Thoracic aorta (tissue), 2 donors: ENCODE results near the gene LIPM. TPM values are rescaled to one million over a fixed set of nuclear protein-coding genes. Genes with fewer than 3 reads are reported as not detected.

Source experiments
- ATAC-seq: fragments of 150-250 bp; one replicate; pipeline ENCODE4 v1.8.0; 2017; ENCODE audit warnings: low read depth; ENCODE audit not compliant: insufficient number of reproducible peaks, low FRiP score
- DNase-seq: peaks from one replicate; pipeline ENCODE4 v3.0.0-alpha.2; 2020; ENCODE audit warnings: low spot score
- H3K27ac ChIP-seq, 2 donors: fragments of 200-600 bp; sonication (generic); 1 replicate in 1 of 2; 2 replicates in 1 of 2; pipeline ENCODE4 v1.5.1; 2016; ENCODE audit warnings: mild to moderate bottlenecking in 2 of 2, moderate library complexity in 2 of 2
- H3K27me3 ChIP-seq: fragments of 200-600 bp; sonication (generic); replicated peaks from 2 replicates; pipeline ENCODE4 v1.6.0; 2016; ENCODE audit warnings: mild to moderate bottlenecking; ENCODE audit not compliant: insufficient read depth
- H3K36me3 ChIP-seq: fragments of 200-600 bp; sonication (generic); one replicate; pipeline ENCODE4 v1.5.1; 2016
- H3K4me1 ChIP-seq, 2 donors: fragments of 200-600 bp; sonication (generic); 1 replicate in 1 of 2; 2 replicates in 1 of 2; pipeline versions ENCODE4 v1.5.1 to v1.6.0; 2016; ENCODE audit warnings: low read depth in 2 of 2, mild to moderate bottlenecking in 1 of 2; ENCODE audit not compliant: control insufficient read depth in 1 of 2
- H3K4me3 ChIP-seq: fragments of 200-600 bp; sonication (generic); 2 replicates; pipeline ENCODE4 v1.5.1; 2016; ENCODE audit warnings: mild to moderate bottlenecking
- H3K9me3 ChIP-seq: fragments of 200-600 bp; sonication (generic); 2 replicates; pipeline ENCODE4 v1.5.1; 2016
- total RNA-seq, 2 donors: library from RNA; depleted of rRNA; stranded (reverse); fragments of >200 nt; gene quantifications; one replicate each; pipeline versions ENCODE4 v1.1.0 to v1.2.3, GENCODE V29; 2016
- TF ChIP-seq, protein P1 (sequence below): fragments of 200-600 bp; sonication (generic); IDR thresholded peaks from one replicate; pipeline ENCODE4 v1.5.1; 2019; ENCODE audit warnings: antibody characterized with exemption

Gene LIPM
- total RNA-seq, 2 donors from 2014 or later: not detected

DNA sequence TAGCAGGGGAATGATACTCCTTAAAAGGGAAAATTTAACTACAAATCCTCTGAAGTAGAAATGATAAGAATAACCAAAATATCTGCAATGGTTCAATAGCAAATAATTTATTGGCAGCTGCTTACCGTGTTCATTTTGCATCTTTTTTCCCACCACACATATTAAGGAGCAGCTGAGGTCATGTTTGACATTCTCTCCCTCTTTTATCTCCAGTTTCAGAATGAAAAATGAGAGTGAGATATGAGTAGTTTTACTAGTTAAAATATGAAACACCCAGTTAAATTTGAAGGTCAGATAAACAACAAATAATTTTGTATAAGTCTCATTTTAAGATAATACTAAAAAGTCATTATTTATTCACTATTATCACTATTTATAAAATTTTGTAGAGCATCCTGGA, 39.6 kb upstream of the LIPM start:
- no peaks in the 10 kb centered on the region for H3K27me3 ChIP-seq
- H3K27ac ChIP-seq: no peak overlapping the region
- H3K4me1 ChIP-seq: no peaks in the 10 kb centered on the region
- H3K36me3 ChIP-seq: no peaks in the 10 kb centered on the region
- no peak for ATAC-seq
- no peaks in the 10 kb centered on the region for H3K9me3 ChIP-seq
- no peak for DNase-seq
- TF ChIP-seq, protein P1, sequence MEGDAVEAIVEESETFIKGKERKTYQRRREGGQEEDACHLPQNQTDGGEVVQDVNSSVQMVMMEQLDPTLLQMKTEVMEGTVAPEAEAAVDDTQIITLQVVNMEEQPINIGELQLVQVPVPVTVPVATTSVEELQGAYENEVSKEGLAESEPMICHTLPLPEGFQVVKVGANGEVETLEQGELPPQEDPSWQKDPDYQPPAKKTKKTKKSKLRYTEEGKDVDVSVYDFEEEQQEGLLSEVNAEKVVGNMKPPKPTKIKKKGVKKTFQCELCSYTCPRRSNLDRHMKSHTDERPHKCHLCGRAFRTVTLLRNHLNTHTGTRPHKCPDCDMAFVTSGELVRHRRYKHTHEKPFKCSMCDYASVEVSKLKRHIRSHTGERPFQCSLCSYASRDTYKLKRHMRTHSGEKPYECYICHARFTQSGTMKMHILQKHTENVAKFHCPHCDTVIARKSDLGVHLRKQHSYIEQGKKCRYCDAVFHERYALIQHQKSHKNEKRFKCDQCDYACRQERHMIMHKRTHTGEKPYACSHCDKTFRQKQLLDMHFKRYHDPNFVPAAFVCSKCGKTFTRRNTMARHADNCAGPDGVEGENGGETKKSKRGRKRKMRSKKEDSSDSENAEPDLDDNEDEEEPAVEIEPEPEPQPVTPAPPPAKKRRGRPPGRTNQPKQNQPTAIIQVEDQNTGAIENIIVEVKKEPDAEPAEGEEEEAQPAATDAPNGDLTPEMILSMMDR: no peak
- no peak overlapping the region for H3K4me3 ChIP-seq

- no peaks in the 10 kb centered on the region for H3K27me3 ChIP-seq
- no peak for ATAC-seq
- no peak for DNase-seq
- H3K4me3 ChIP-seq: no peak overlapping the region
- no peak overlapping the region for H3K27ac ChIP-seq
- H3K4me1 ChIP-seq: no peaks in the 10 kb centered on the region
- TF ChIP-seq, protein P1: no peak
- H3K9me3 ChIP-seq: no peaks in the 10 kb centered on the region
- H3K36me3 ChIP-seq: no peaks in the 10 kb centered on the region
These were observed 39.1 kb upstream of the LIPM start for GRCh38 chr10:88763441-88763840.

DNA sequence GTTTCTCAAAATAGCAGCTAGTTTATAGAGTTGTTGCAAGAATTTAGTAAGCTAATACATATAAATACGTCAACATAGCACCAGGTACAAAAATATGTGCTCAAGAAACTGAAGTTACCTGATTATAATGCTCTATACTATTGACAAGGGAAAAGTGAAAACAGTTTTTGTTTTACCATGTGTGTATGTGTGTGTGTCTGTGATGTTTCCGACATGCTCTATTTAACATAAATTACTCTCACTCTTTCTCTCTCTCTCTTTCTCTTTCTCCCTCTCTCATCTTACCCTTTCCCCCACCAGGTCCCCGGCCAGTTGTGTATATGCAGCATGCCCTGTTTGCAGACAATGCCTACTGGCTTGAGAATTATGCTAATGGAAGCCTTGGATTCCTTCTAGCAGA, 38.4 kb upstream of the LIPM start:
- DNase-seq (no peak), ATAC-seq (no peak)
- Histone ChIP-seq H3K27ac (no peak overlapping the region), H3K36me3 (no peaks in the 10 kb centered on the region), H3K27me3 (no peaks in the 10 kb centered on the region), H3K9me3 (no peaks in the 10 kb centered on the region), H3K4me3 (no peak overlapping the region), H3K4me1 (no peaks in the 10 kb centered on the region)
- TF ChIP-seq, protein P1: no peak

DNA sequence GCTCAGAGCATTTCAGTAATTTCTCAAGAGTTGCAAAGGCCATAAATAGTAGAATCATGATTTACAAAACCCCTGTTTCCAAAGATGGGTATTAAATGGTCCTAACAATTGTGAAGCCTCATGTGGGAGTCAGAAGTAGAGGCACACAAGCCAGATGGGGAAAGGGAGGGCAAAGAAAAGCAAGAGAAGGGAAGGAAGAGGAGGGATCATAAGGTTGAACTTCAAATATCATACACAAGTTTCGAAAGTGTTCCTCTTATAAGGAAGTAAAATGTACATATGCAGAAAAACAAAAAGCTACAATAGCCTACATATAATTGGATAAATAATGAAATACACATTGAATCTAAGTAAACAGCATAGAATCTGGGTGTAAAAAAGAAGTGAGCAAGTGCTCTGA, 36.7 kb upstream of the LIPM start:
- Histone ChIP-seq H3K9me3 (no peaks in the 10 kb centered on the region), H3K4me3 (no peak overlapping the region), H3K27ac (no peak overlapping the region), H3K4me1 (no peaks in the 10 kb centered on the region), H3K36me3 (no peaks in the 10 kb centered on the region), H3K27me3 (no peaks in the 10 kb centered on the region)
- ATAC-seq (no peak), DNase-seq (no peak)
- TF ChIP-seq, protein P1: no peak

- TF ChIP-seq, protein P1: no peak
- no peaks in the 10 kb centered on the region for H3K9me3 ChIP-seq
- no peaks in the 10 kb centered on the region for H3K27me3 ChIP-seq
- H3K4me1 ChIP-seq: no peaks in the 10 kb centered on the region
- no peaks in the 10 kb centered on the region for H3K36me3 ChIP-seq
- ATAC-seq (no peak), DNase-seq (no peak)
- no peak overlapping the region for H3K4me3 ChIP-seq
- no peak overlapping the region for H3K27ac ChIP-seq
These were observed 33.1 kb upstream of the LIPM start for GRCh38 chr10:88769384-88769783.
